ENCODE data around the gene ANTXRL.
"Not testable (repeated sequence)": the region's sequence is repeated elsewhere in the genome, so short reads cannot be mapped to it uniquely, and the experiment has no call there.

GRCh38 chr10:46375406-46375805, 88.6 kb downstream of the ANTXRL start, which contains the start of gene ANXA8L1:
- TF ChIP-seq CTCF (IDR thresholded peaks at IDR 0.05; ENCODE audit: poor library complexity, severe bottlenecking); EZH2 (IDR thresholded peaks at IDR 0.05; ENCODE audit: borderline replicate concordance, insufficient read depth, low read length, poor library complexity, severe bottlenecking): not testable (repeated sequence)

All from neural cell (in vitro differentiated cells).